H1 (cell line): ENCODE data around the gene LCN15. TPM values are rescaled to one million over a fixed set of nuclear protein-coding genes. Genes with fewer than 3 reads are reported as not detected.

ENCODE experiments used
- CTCF ChIA-PET: fragments of 300-600 bp; sonication (Branson Sonifier 250); formaldehyde crosslinking; loops from one replicate; lab custom pipeline; 2021; ENCODE audit not compliant: partially characterized antibody; lab: Charles Lee
- POLR2A ChIA-PET: fragments of 300-600 bp; sonication (Branson Sonifier 250); formaldehyde crosslinking; loops from one replicate; lab custom pipeline; 2021; ENCODE audit warnings: inconsistent platforms; ENCODE audit not compliant: partially characterized antibody; lab: Charles Lee
- DNase-seq, 2 experiments: peaks; one replicate each; pipeline versions ENCODE4 v3.0.0 to v3.0.0-alpha.2; 2010 to 2022; ENCODE audit warnings: low spot score in 2 of 2, low read depth in 1 of 2, mixed read lengths in 1 of 2
- FAIRE-seq: peaks from 2 replicates; lab custom pipeline; 2011; peaks lifted over from hg19 to GRCh38; lab: Jason Lieb, UNC
- H2AFZ ChIP-seq: 2 replicates; pipeline ENCODE4 v1.8.1; 2012; ENCODE audit warnings: low read length, inconsistent platforms
- H2AK5ac ChIP-seq: 2 replicates; pipeline ENCODE4 v1.6.1; 2013; ENCODE audit warnings: low read depth, low read length
- H2BK120ac ChIP-seq: replicated peaks from 2 replicates; pipeline ENCODE3; 2013; ENCODE audit warnings: low read depth, low read length, inconsistent platforms
- H2BK12ac ChIP-seq: 2 replicates; pipeline ENCODE4 v1.6.1; 2013; ENCODE audit warnings: low read depth, low read length
- H2BK15ac ChIP-seq: 2 replicates; pipeline ENCODE4 v1.6.1; 2013; ENCODE audit warnings: low read length
- H2BK20ac ChIP-seq: 2 replicates; pipeline ENCODE4 v1.6.1; 2013; ENCODE audit warnings: low read length
- H2BK5ac ChIP-seq: 2 replicates; pipeline ENCODE4 v1.6.1; 2013; ENCODE audit warnings: low read depth, low read length
- H3K14ac ChIP-seq: 2 replicates; pipeline ENCODE4 v1.6.1; 2013; ENCODE audit warnings: inconsistent platforms; ENCODE audit not compliant: insufficient read length
- H3K18ac ChIP-seq: 2 replicates; pipeline ENCODE4 v1.6.1; 2013; ENCODE audit warnings: low read length; ENCODE audit errors: extremely low read depth
- H3K23ac ChIP-seq: 2 replicates; pipeline ENCODE4 v1.6.1; 2013; ENCODE audit warnings: inconsistent platforms; ENCODE audit not compliant: insufficient read length
- H3K23me2 ChIP-seq: 2 replicates; pipeline ENCODE4 v1.6.1; 2013; ENCODE audit warnings: low read depth, low read length
- H3K27ac ChIP-seq: 2 replicates; pipeline ENCODE4 v1.6.1; 2011; ENCODE audit warnings: low read depth, low read length, inconsistent platforms
- H3K27me3 ChIP-seq, 4 experiments: replicated peaks in 1 of 4; 1 replicate in 1 of 4; 2 replicates in 3 of 4; pipeline versions ENCODE4 v1.6.1 to v1.8.1; 2011 to 2013; ENCODE audit warnings: low read length in 3 of 4, mild to moderate bottlenecking in 3 of 4, inconsistent platforms in 2 of 4, mixed read lengths in 2 of 4, moderate library complexity in 1 of 4; ENCODE audit not compliant: control insufficient read depth in 3 of 4, insufficient read depth in 3 of 4; ENCODE audit errors: extremely low read depth in 1 of 4
- H3K36me3 ChIP-seq, 4 experiments: 2 replicates each; pipeline versions ENCODE4 v1.6.1 to v1.8.1; 2011 to 2013; ENCODE audit warnings: mild to moderate bottlenecking in 4 of 4, low read length in 3 of 4, moderate library complexity in 2 of 4, control low read depth in 1 of 4, inconsistent platforms in 1 of 4; ENCODE audit not compliant: insufficient read depth in 4 of 4, control insufficient read depth in 2 of 4
- H3K4ac ChIP-seq: replicated peaks from 2 replicates; pipeline ENCODE3; 2013; ENCODE audit warnings: low read length, low read depth, mixed read lengths, inconsistent platforms; ENCODE audit not compliant: insufficient read length
- H3K4me1 ChIP-seq, 4 experiments: replicated peaks in 1 of 4; 1 replicate in 1 of 4; 2 replicates in 3 of 4; pipeline versions ENCODE4 v1.6.1 to v1.8.1; 2011 to 2013; ENCODE audit warnings: low read length in 3 of 4, inconsistent platforms in 2 of 4, mixed read lengths in 1 of 4; ENCODE audit not compliant: insufficient read depth in 4 of 4, control insufficient read depth in 3 of 4
- H3K4me2 ChIP-seq, 2 experiments: 2 replicates each; pipeline versions ENCODE4 v1.6.1 to v1.8.1; 2011 to 2013; ENCODE audit warnings: low read depth in 2 of 2, low read length in 2 of 2, control low read depth in 1 of 2, inconsistent platforms in 1 of 2, mild to moderate bottlenecking in 1 of 2; ENCODE audit not compliant: insufficient read depth in 1 of 2
- H3K4me3 ChIP-seq, 4 experiments: fragments of 200-600, 300-600 bp in 1 of 4; sonication (generic), shearing (Covaris generic), sonication (Bioruptor Twin) in 1 of 4; 2 replicates each; pipeline versions ENCODE4 v1.5.1 to v1.8.1; 2011 to 2016; ENCODE audit warnings: low read length in 4 of 4, low read depth in 3 of 4, control low read depth in 2 of 4, inconsistent platforms in 2 of 4, mild to moderate bottlenecking in 2 of 4, mixed read lengths in 1 of 4, moderate library complexity in 1 of 4; ENCODE audit not compliant: insufficient read depth in 2 of 4; ENCODE audit errors: extremely low read depth in 1 of 4
- H3K56ac ChIP-seq: replicated peaks from 2 replicates; pipeline ENCODE3; 2013; ENCODE audit warnings: low read depth, mild to moderate bottlenecking, mixed read lengths, low read length, inconsistent platforms; ENCODE audit not compliant: insufficient read length
- H3K79me1 ChIP-seq: 2 replicates; pipeline ENCODE4 v1.6.1; 2013; ENCODE audit warnings: low read depth, low read length, control low read depth
- H3K79me2 ChIP-seq, 2 experiments: 2 replicates each; pipeline versions ENCODE4 v1.6.1 to v1.8.1; 2012 to 2013; ENCODE audit warnings: low read length in 2 of 2, mild to moderate bottlenecking in 2 of 2, inconsistent platforms in 1 of 2; ENCODE audit not compliant: insufficient read depth in 2 of 2, control insufficient read depth in 1 of 2
- H3K9ac ChIP-seq, 4 experiments: replicated peaks in 1 of 4; 1 replicate in 1 of 4; 2 replicates in 3 of 4; pipeline versions ENCODE4 v1.6.1 to v1.8.1; 2011 to 2013; ENCODE audit warnings: low read depth in 3 of 4, low read length in 3 of 4, control low read depth in 2 of 4, mild to moderate bottlenecking in 2 of 4, moderate library complexity in 2 of 4, inconsistent platforms in 1 of 4; ENCODE audit errors: extremely low read depth in 1 of 4
- H3K9me3 ChIP-seq, 2 experiments: 2 replicates each; pipeline versions ENCODE4 v1.6.1 to v1.8.1; 2012 to 2013; ENCODE audit warnings: mild to moderate bottlenecking in 2 of 2, moderate library complexity in 2 of 2, control low read depth in 1 of 2, inconsistent platforms in 1 of 2, low read depth in 1 of 2, low read length in 1 of 2, mixed read lengths in 1 of 2; ENCODE audit not compliant: insufficient read depth in 2 of 2
- H4K20me1 ChIP-seq, 2 experiments: replicated peaks in 1 of 2; 2 replicates each; pipeline versions ENCODE3 to v1.8.1; 2011 to 2013; ENCODE audit warnings: inconsistent platforms in 2 of 2, low read length in 2 of 2, mild to moderate bottlenecking in 1 of 2; ENCODE audit not compliant: insufficient read depth in 2 of 2, control insufficient read depth in 1 of 2
- H4K5ac ChIP-seq: 2 replicates; pipeline ENCODE4 v1.6.1; 2013; ENCODE audit warnings: low read length, low read depth, mixed read lengths, inconsistent platforms; ENCODE audit not compliant: insufficient read length
- H4K8ac ChIP-seq: 2 replicates; pipeline ENCODE4 v1.8.0; 2013; ENCODE audit warnings: mild to moderate bottlenecking, moderate library complexity, low read length, inconsistent platforms; ENCODE audit not compliant: insufficient read depth; ENCODE audit errors: extremely low read depth
- H4K91ac ChIP-seq: replicated peaks from 2 replicates; pipeline ENCODE3; 2013; ENCODE audit warnings: low read length, mixed read lengths, inconsistent platforms; ENCODE audit not compliant: insufficient read length
- KDM1A ChIP-seq: fragments of 200-600, 300-600 bp; sonication (generic); IDR thresholded peaks from 2 replicates; pipeline ENCODE4 v1.7.1; 2016; ENCODE audit warnings: mild to moderate bottlenecking, low read length, borderline replicate concordance
- NRF1 ChIP-seq: IDR thresholded peaks from 2 replicates; pipeline ENCODE4 v1.6.1; 2011; ENCODE audit warnings: mild to moderate bottlenecking, low read depth, low read length, improper control_type of control experiment
- PHF8 ChIP-seq: fragments of 200-600 bp; sonication (generic); conservative IDR thresholded peaks from 2 replicates; pipeline ENCODE4 v1.7.1; 2012; ENCODE audit warnings: low read depth, mild to moderate bottlenecking, inconsistent platforms, low read length, moderate library complexity
- POLR2AphosphoS5 ChIP-seq: IDR thresholded peaks from 2 replicates; pipeline ENCODE4 v1.6.1; 2011; ENCODE audit warnings: low read depth, low read length
- RFX5 ChIP-seq: IDR thresholded peaks from 2 replicates; pipeline ENCODE4 v1.6.1; 2011; ENCODE audit warnings: low read depth, low read length, improper control_type of control experiment, borderline replicate concordance
- SP4 ChIP-seq: IDR thresholded peaks from 2 replicates; pipeline ENCODE4 v1.6.1; 2012; ENCODE audit warnings: low read length, inconsistent platforms
- SUZ12 ChIP-seq: fragments of 200-600 bp; sonication (generic); IDR thresholded peaks from 2 replicates; pipeline ENCODE4 v1.6.1; 2012; ENCODE audit warnings: mild to moderate bottlenecking, inconsistent platforms, low read length, moderate library complexity, mixed read lengths
- YY1 ChIP-seq: IDR thresholded peaks from 2 replicates; pipeline ENCODE4 v1.6.1; 2011; ENCODE audit warnings: low read depth, mild to moderate bottlenecking, low read length
- WGBS, 2 experiments: shearing (Covaris generic) in 1 of 2; methylation state at CpG; one replicate each; pipeline versions ENCODE4 v1.1.6 to v1.1.7; 2013 to 2015; ENCODE audit warnings: low lambda C conversion rate in 2 of 2, mixed read lengths in 2 of 2, inconsistent platforms in 1 of 2, low coverage in 1 of 2, missing lambda C conversion rate in 1 of 2; ENCODE audit not compliant: insufficient replicate concordance in 2 of 2, insufficient coverage in 1 of 2, insufficient read length in 1 of 2; ENCODE audit errors: extremely low coverage in 1 of 2, missing lambda C conversion rate in 1 of 2; 5-methylcytosine and 5-hydroxymethylcytosine counted together
- polyA plus RNA-seq, 7 experiments: library from polyadenylated mRNA; depleted of rRNA in 3 of 7; stranded (reverse) in 5 of 7; unstranded in 2 of 7; fragments of >200 nt in 5 of 7; fragments of 200-250 nt in 2 of 7; gene quantifications; 1 replicate in 5 of 7; 2 replicates in 1 of 7; 4 replicates in 1 of 7; pipeline versions ENCODE4 v1.2.1 to v1.2.3, GENCODE V29; 2011 to 2013; ENCODE audit warnings: missing spikeins in 2 of 7, mixed read lengths in 2 of 7
- total RNA-seq: library from RNA; stranded (reverse); fragmentation: NEBNext Ultra II Directional; extraction: Animal tissue kit (Norgen Biotek cat#: 25700); gene quantifications from 2 replicates; pipeline ENCODE4 v1.2.1, GENCODE V29; 2021

LCN15 gene
- total and polyA plus RNA-seq, 2 of the 8 experiments (the other 6 are each of a cell fraction or from before 2014, with no cell fraction given), result 0.08 to 0.47 TPM

- Histone ChIP-seq H3K4ac (peak within 1 kb of the TSS; percentile 27), H2AFZ (no peak within 1 kb of the TSS), H2AK5ac (no peak within 1 kb of the TSS), H3K23ac (no peak within 1 kb of the TSS), H3K27me3 (no peaks in the 10 kb centered on the region), H3K79me1 (no peaks in the 10 kb centered on the region; the same call in 1 of the 2 replicates), H2BK15ac (0 out of 2 replicates have a peak within 1 kb of the TSS, but pooled peaks have one; percentile 25), H2BK12ac (no peak within 1 kb of the TSS; the same call in 1 of the 2 replicates), H2BK120ac (no peak within 1 kb of the TSS), H4K20me1 (peaks cover 0 to 8% of the 10 kb centered on the region in 2 experiments), H3K4me2 (peak within 1 kb of the TSS; percentile 71 to 94), H3K14ac (no peak within 1 kb of the TSS), H3K79me2 (no peaks in the 10 kb centered on the region), H3K23me2 (no peaks in the 10 kb centered on the region; the same call in 1 of the 2 replicates), H3K9ac (peak within 1 kb of the TSS in 3 of 4 experiments; percentile 33 to 71 (median 69); a peak in 5 of 7 replicates), H3K56ac (no peak within 1 kb of the TSS), H4K8ac (peak within 1 kb of the TSS; percentile 59; the same call in 1 of the 2 replicates), H4K5ac (peak within 1 kb of the TSS; percentile 28), H3K27ac (peak within 1 kb of the TSS; percentile 78), H2BK20ac (no peak within 1 kb of the TSS), H3K18ac (no peak within 1 kb of the TSS; the same call in 1 of the 2 replicates), H2BK5ac (peak within 1 kb of the TSS; percentile 77; the same call in 1 of the 2 replicates), H3K36me3 (no peaks in the 10 kb centered on the region), H4K91ac (peak within 1 kb of the TSS; percentile 61), H3K4me3 (peak within 1 kb of the TSS; percentile 61 to 84 (median 81)), H3K4me1 (peaks cover 0 to 7% (median 3%) of the 10 kb centered on the region in 4 experiments; a peak in 4 of 7 replicates), H3K9me3 (no peaks in the 10 kb centered on the region)
- CTCF ChIA-PET, result interaction anchor here (0.6 to 1.2 kb wide), 3 partner anchors 9 to 244 kb away, joined by 3 to 4 read pairs (median 4); no protein-coding TSS in a partner anchor
- 2% methylated on average over 44 of the region's 70 CpGs; no CpG with 5 or more reads in 1 of the 2 experiments for WGBS, 2 experiments
- POLR2A ChIA-PET, result no interaction called here
- FAIRE-seq (no peak), DNase-seq (peak; percentile 99 to 100)
- TF ChIP-seq POLR2AphosphoS5 (peak; percentile 6; the same call in 1 of the 2 replicates), KDM1A (no peak), PHF8 (0 out of 2 replicates have a peak, but pooled peaks have one; percentile 25), SUZ12 (no peak), YY1 (no peak), SP4 (no peak), RFX5 (no peak), NRF1 (peak; percentile 97)
These were observed 26.6 kb upstream of the LCN15 start, which contains the start of gene TMEM141 for GRCh38 chr9:136790640-136791515. TMEM141 (plus strand) TSS chr9:136791344; CDS start chr9:136791371, 27 bp downstream.
